Mesothelial cell of epicardium (in vitro differentiated cells): ENCODE results near the gene CA12. TPM values are rescaled to one million over a fixed set of nuclear protein-coding genes. Genes with fewer than 3 reads are reported as not detected.

Experiments
- DNase-seq, 2 experiments: peaks; one replicate each; pipeline ENCODE4 v3.0.0; 2021; ENCODE audit warnings: low spot score in 2 of 2; ENCODE audit not compliant: unreplicated experiment in 2 of 2
- H3K27ac Mint-ChIP-seq: 2 replicates; pipeline ENCODE4 v1.8.0; 2021; ENCODE audit warnings: mixed read lengths
- H3K27me3 Mint-ChIP-seq: 2 replicates; pipeline ENCODE4 v1.8.0; 2021; ENCODE audit warnings: low read depth, mixed read lengths
- H3K36me3 Mint-ChIP-seq: 2 replicates; pipeline ENCODE4 v1.8.0; 2021; ENCODE audit warnings: mixed read lengths
- H3K4me1 Mint-ChIP-seq: 2 replicates; pipeline ENCODE4 v1.8.0; 2021; ENCODE audit warnings: mixed read lengths
- H3K4me3 Mint-ChIP-seq: 2 replicates; pipeline ENCODE4 v1.8.0; 2021; ENCODE audit warnings: mild to moderate bottlenecking, moderate library complexity, mixed read lengths
- H3K9me3 Mint-ChIP-seq: 2 replicates; pipeline ENCODE4 v1.8.0; 2021; ENCODE audit warnings: mixed read lengths
- CTCF ChIP-seq: fragments of 200-600 bp; sonication (generic); IDR thresholded peaks from one replicate; pipeline ENCODE4 v1.5.0; 2021; ENCODE audit warnings: antibody characterized with exemption; ENCODE audit not compliant: unreplicated experiment
- total RNA-seq: library from RNA; stranded (reverse); gene quantifications from 3 replicates; pipeline ENCODE4 v1.2.1, GENCODE V29; 2021

Gene CA12
- total RNA-seq, 1 donor from 2014 or later: 1.6 TPM

- DNase-seq: no peak
- H3K27ac Mint-ChIP-seq: no peak overlapping the region
- no peak overlapping the region for H3K4me3 Mint-ChIP-seq
- no peaks in the 10 kb centered on the region for H3K27me3 Mint-ChIP-seq
- no peak for TF ChIP-seq CTCF
- no peaks in the 10 kb centered on the region for H3K9me3 Mint-ChIP-seq
- H3K4me1 Mint-ChIP-seq: peaks cover 17% of the 10 kb centered on the region
- no peaks in the 10 kb centered on the region for H3K36me3 Mint-ChIP-seq
Observed at GRCh38 chr15:63372753-63373152, 8.9 kb downstream of the CA12 start.

GRCh38 chr15:63372018-63372705, 9.5 kb downstream of the CA12 start:
- Mint-ChIP-seq H3K27ac (no peak overlapping the region), H3K4me3 (no peak overlapping the region), H3K4me1 (peaks cover 17% of the 10 kb centered on the region), H3K27me3 (no peaks in the 10 kb centered on the region), H3K9me3 (no peaks in the 10 kb centered on the region), H3K36me3 (no peaks in the 10 kb centered on the region)
- no peak for DNase-seq
- TF ChIP-seq CTCF: no peak

GRCh38 chr15:63371297-63371918, 10.2 kb downstream of the CA12 start:
- no peak for DNase-seq
- Mint-ChIP-seq H3K36me3 (no peaks in the 10 kb centered on the region), H3K4me3 (no peak overlapping the region), H3K27ac (no peak overlapping the region), H3K27me3 (no peaks in the 10 kb centered on the region), H3K4me1 (peaks cover 17% of the 10 kb centered on the region), H3K9me3 (no peaks in the 10 kb centered on the region)
- TF ChIP-seq CTCF: no peak

GRCh38 chr15:63370764-63371163, 10.9 kb downstream of the CA12 start:
- DNase-seq: no peak
- Mint-ChIP-seq H3K4me1 (peaks cover 17% of the 10 kb centered on the region), H3K36me3 (no peaks in the 10 kb centered on the region), H3K27ac (no peak overlapping the region), H3K9me3 (no peaks in the 10 kb centered on the region), H3K4me3 (no peak overlapping the region), H3K27me3 (no peaks in the 10 kb centered on the region)
- no peak for TF ChIP-seq CTCF

GRCh38 chr15:63369781-63370180, 11.9 kb downstream of the CA12 start:
- Mint-ChIP-seq H3K27ac (no peak overlapping the region), H3K4me1 (peaks cover 8% of the 10 kb centered on the region), H3K4me3 (no peak overlapping the region), H3K27me3 (no peaks in the 10 kb centered on the region), H3K9me3 (no peaks in the 10 kb centered on the region), H3K36me3 (no peaks in the 10 kb centered on the region)
- DNase-seq: no peak
- no peak for TF ChIP-seq CTCF
